Endothelial cell of umbilical vein (primary cell): ENCODE data around the gene GNB1. TPM values are rescaled to one million over a fixed set of nuclear protein-coding genes. Genes with fewer than 3 reads are reported as not detected.

Experiments
- BruUV-seq: library from RNA; stranded (reverse); fragments of 400-500 nt; replicated peaks from 2 replicates; lab custom pipeline; 2021; lab: Mats Ljungman, UMichigan
- CTCF ChIA-PET: fragments of 300-600, 350-600 bp; sonication (Branson Sonifier 250); formaldehyde crosslinking; loops from one replicate; lab custom pipeline; 2021; ENCODE audit warnings: antibody characterized with exemption, inconsistent platforms; lab: Charles Lee
- POLR2A ChIA-PET: fragments of 300-600, 350-600 bp; sonication (Branson Sonifier 250); formaldehyde crosslinking; loops from one replicate; lab custom pipeline; 2021; ENCODE audit warnings: antibody characterized with exemption, inconsistent platforms; lab: Charles Lee
- DNase-seq: peaks from one replicate; pipeline ENCODE4 v3.0.0-alpha.2; 2011; ENCODE audit warnings: low read depth, low spot score
- FAIRE-seq: peaks from 2 replicates; lab custom pipeline; 2011; peaks lifted over from hg19 to GRCh38; lab: Jason Lieb, UNC
- H2AFZ ChIP-seq: 2 replicates; pipeline ENCODE4 v1.6.0; 2012; ENCODE audit warnings: low read depth, low read length, control low read depth, inconsistent platforms
- H3K27ac ChIP-seq: 2 replicates; pipeline ENCODE4 v1.5.1; 2011; ENCODE audit warnings: low read depth, mild to moderate bottlenecking, control low read depth, low read length, moderate library complexity; ENCODE audit not compliant: insufficient read depth
- H3K27me3 ChIP-seq, 2 experiments: 2 replicates each; pipeline versions ENCODE4 v1.6.0 to v1.6.1; 2011; ENCODE audit warnings: low read length in 2 of 2, mixed read lengths in 1 of 2; ENCODE audit not compliant: control insufficient read depth in 2 of 2, insufficient read depth in 2 of 2
- H3K36me3 ChIP-seq, 2 experiments: 2 replicates in 1 of 2; 3 replicates in 1 of 2; pipeline ENCODE4 v1.5.1; 2011; ENCODE audit warnings: low read length in 2 of 2, mild to moderate bottlenecking in 1 of 2, moderate library complexity in 1 of 2; ENCODE audit not compliant: control insufficient read depth in 2 of 2, insufficient read depth in 2 of 2; ENCODE audit errors: extremely low read depth in 1 of 2
- H3K4me1 ChIP-seq: 3 replicates; pipeline ENCODE4 v1.5.1; 2011; ENCODE audit warnings: mild to moderate bottlenecking, low read length; ENCODE audit not compliant: control insufficient read depth, insufficient read depth; ENCODE audit errors: extremely low read depth
- H3K4me2 ChIP-seq: 2 replicates; pipeline ENCODE4 v1.6.1; 2011; ENCODE audit warnings: low read length, control low read depth, mixed read lengths; ENCODE audit not compliant: insufficient read depth
- H3K4me3 ChIP-seq, 3 experiments: fragments of 200-600 bp in 1 of 3; sonication (generic), shearing (Covaris generic) in 1 of 3; replicated peaks in 1 of 3; 2 replicates each; pipeline ENCODE4 v1.5.1; 2011 to 2016; ENCODE audit warnings: control low read depth in 3 of 3, low read length in 3 of 3, mild to moderate bottlenecking in 2 of 3, inconsistent platforms in 1 of 3, low read depth in 1 of 3, moderate library complexity in 1 of 3; ENCODE audit not compliant: insufficient read depth in 1 of 3
- H3K79me2 ChIP-seq: 2 replicates; pipeline ENCODE4 v1.6.0; 2012; ENCODE audit warnings: low read length, inconsistent platforms; ENCODE audit not compliant: control insufficient read depth, insufficient read depth
- H3K9ac ChIP-seq: replicated peaks from 2 replicates; pipeline ENCODE3; 2011; ENCODE audit warnings: low read length, control low read depth; ENCODE audit not compliant: insufficient read depth; ENCODE audit errors: extremely low read depth
- H3K9me1 ChIP-seq: replicated peaks from 3 replicates; pipeline ENCODE4 v1.6.0; 2011; ENCODE audit warnings: mild to moderate bottlenecking, low read length; ENCODE audit not compliant: control insufficient read depth, insufficient read depth; ENCODE audit errors: extremely low read depth
- H3K9me3 ChIP-seq: replicated peaks from 2 replicates; pipeline ENCODE4 v1.5.1; 2012; ENCODE audit warnings: low read length, inconsistent platforms; ENCODE audit not compliant: control insufficient read depth, insufficient read depth
- H4K20me1 ChIP-seq: replicated peaks from 2 replicates; pipeline ENCODE3; 2011; ENCODE audit warnings: mild to moderate bottlenecking, low read length; ENCODE audit not compliant: control insufficient read depth, insufficient read depth; ENCODE audit errors: extremely low read depth
- CTCF ChIP-seq, 2 donors: IDR thresholded peaks; 1 replicate in 1 of 2; 2 replicates in 1 of 2; pipeline ENCODE4 v1.5.1; 2011; ENCODE audit warnings: low read length in 2 of 2, mild to moderate bottlenecking in 2 of 2, moderate library complexity in 2 of 2, control low read depth in 1 of 2, inconsistent platforms in 1 of 2, low read depth in 1 of 2; ENCODE audit not compliant: insufficient read depth in 1 of 2; ENCODE audit errors: extremely low read depth in 1 of 2
- POLR2A ChIP-seq: IDR thresholded peaks from 2 replicates; pipeline ENCODE4 v1.6.1; 2012; ENCODE audit warnings: low read depth, mild to moderate bottlenecking, control low read depth, low read length
- dilution Hi-C: fragments of 300-500 bp; cut with MboI; formaldehyde crosslinking; loops from one replicate; pipeline ENCODE4 v1.15.0; 2019; ENCODE audit warnings: low sequenced_read_pairs; ENCODE audit not compliant: extremely low pct_ligation_motif_present
- intact Hi-C: fragments of 100-400 bp; cut with micrococcal nuclease; formaldehyde crosslinking; loops from one replicate; pipeline ENCODE4 v1.10.0; 2022
- polyA plus RNA-seq, 4 experiments: library from polyadenylated mRNA; depleted of rRNA in 3 of 4; stranded (reverse) in 3 of 4; unstranded in 1 of 4; fragments of >200 nt; gene quantifications; 2 replicates each; pipeline versions ENCODE4 v1.2.1 to v1.2.3, GENCODE V29; 2011 to 2012; ENCODE audit warnings: missing spikeins in 1 of 4
- total RNA-seq: library from RNA; stranded (reverse); gene quantifications from 2 replicates; pipeline ENCODE4 v1.2.3, GENCODE V29; 2021

Gene GNB1
- total and polyA plus RNA-seq, 2 donors (not counting 3 experiments of a cell fraction or from before 2014, with no cell fraction given), result 501 to 529 TPM

- H3K36me3 ChIP-seq, result no peaks in the 10 kb centered on the region
- peaks cover 49% of the 10 kb centered on the region for H3K79me2 ChIP-seq
- intact Hi-C loops, result no loop called here
- no peaks in the 10 kb centered on the region for H3K9me1 ChIP-seq
- TF ChIP-seq POLR2A (no peak), CTCF (IDR thresholded peaks at IDR 0.05; ENCODE audit: extremely low read depth in 1 of 2, insufficient read depth in 1 of 2, low read depth in 1 of 2, low read length in 2 of 2) (no peak)
- peaks cover 7% of the 10 kb centered on the region for H3K4me1 ChIP-seq
- FAIRE-seq (peak; percentile 18), DNase-seq (peak; percentile 41)
- H3K9ac ChIP-seq, result peak overlapping the region; percentile 54
- no peaks in the 10 kb centered on the region for H3K9me3 ChIP-seq
- H3K4me3 ChIP-seq, result peak overlapping the region; percentile 53 to 88 (median 58)
- ChIA-PET CTCF (interaction anchor here (0.8 to 2.1 kb wide), 3 partner anchors 8 to 129 kb away, joined by 3 to 10 read pairs (median 4); no protein-coding TSS in a partner anchor), POLR2A (no interaction called here)
- no peaks in the 10 kb centered on the region for H4K20me1 ChIP-seq
- dilution Hi-C loops, result no loop called here
- H3K27ac ChIP-seq, result peak overlapping the region; percentile 16
- H2AFZ ChIP-seq, result no peak overlapping the region
- no peaks in the 10 kb centered on the region for H3K27me3 ChIP-seq
- H3K4me2 ChIP-seq, result peak overlapping the region; percentile 88
- BruUV-seq, result TSS peak; percentile 30
These were observed 114.0 kb downstream of the GNB1 start for GRCh38 chr1:1776672-1777582.
